Lung microvascular endothelial cell (primary cell): ENCODE measurements around the gene EHBP1L1. TPM values are rescaled to one million over a fixed set of nuclear protein-coding genes. Genes with fewer than 3 reads are reported as not detected.

Source experiments
- DNase-seq, 2 donors: peaks; one replicate each; pipeline versions ENCODE4 v3.0.0 to v3.0.0-alpha.2; 2010; ENCODE audit warnings: low read depth in 2 of 2
- total RNA-seq: library from RNA; depleted of rRNA; stranded (reverse); fragments of >200 nt; gene quantifications from 2 replicates; pipeline ENCODE4 v1.2.1, GENCODE V29; 2014

The EHBP1L1 gene
- total RNA-seq, 1 donor from 2014 or later = 2.0 TPM

DNA sequence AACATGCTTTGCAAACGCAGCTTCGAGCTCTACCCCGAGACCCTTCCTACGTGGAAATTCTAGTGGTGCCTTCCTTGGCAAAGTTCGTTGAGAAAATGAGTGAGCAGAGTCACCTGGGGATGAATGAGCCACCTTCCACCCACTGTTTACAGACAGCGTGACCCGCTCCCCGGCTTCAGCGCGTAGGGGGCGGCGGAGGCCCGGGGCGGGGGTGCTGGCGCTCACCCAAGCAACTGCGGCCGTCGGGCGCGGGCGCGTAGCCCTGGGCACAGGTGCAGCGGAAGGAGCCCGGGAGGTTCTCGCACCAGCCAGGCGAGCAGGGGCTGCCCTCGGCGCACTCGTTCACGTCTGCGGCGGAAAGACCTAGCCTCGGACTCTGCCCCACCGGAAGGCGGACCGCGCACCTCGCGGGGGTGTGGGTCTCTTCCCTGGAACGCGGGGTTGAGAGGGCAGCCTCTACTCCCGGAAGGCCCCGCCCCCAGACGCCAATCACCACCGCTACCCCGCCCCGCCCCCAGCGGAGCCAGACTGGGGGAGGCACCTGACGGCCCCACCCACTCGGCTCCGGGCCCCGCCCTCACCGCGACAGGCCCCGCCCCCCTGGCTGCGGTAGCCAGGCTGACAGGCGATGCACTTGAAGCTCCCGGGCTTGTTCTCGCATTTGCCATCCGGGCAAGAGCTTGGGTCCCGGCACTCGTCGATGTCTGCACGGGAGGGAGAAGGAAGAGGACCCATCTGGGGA is 29.5 kb upstream of the EHBP1L1 start:
- peak; percentile 44 to 84 for DNase-seq

GRCh38 chr11:65547446-65548125 is 28.3 kb upstream of the EHBP1L1 start:
- DNase-seq = no peak

GRCh38 chr11:65548395-65548794 is 27.5 kb upstream of the EHBP1L1 start:
- no peak for DNase-seq

DNA sequence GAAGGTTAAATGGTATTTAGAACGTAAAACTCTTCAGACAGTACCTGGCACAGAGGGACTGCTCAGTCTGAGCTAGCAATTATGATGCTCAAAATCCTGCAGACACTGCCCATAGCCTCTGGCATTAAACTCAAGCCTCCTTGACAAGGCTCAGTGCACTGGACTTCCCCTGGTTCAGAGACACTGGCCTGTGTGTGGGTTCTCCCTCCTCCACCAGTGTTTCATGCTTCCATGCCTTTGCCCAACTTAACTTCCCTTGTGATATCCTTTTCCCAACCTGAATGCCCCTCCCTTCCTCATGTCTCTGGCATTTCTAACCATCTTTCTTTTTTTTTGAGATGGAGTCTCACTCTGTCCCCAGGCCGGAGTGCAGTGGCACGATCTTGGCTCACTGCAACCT is 26.8 kb upstream of the EHBP1L1 start:
- no peak for DNase-seq

GRCh38 chr11:65551572-65552387 is 24.1 kb upstream of the EHBP1L1 start:
- DNase-seq = peak; percentile 47 to 63

- no peak for DNase-seq
These were observed 23.4 kb upstream of the EHBP1L1 start for GRCh38 chr11:65552388-65552951.

DNA sequence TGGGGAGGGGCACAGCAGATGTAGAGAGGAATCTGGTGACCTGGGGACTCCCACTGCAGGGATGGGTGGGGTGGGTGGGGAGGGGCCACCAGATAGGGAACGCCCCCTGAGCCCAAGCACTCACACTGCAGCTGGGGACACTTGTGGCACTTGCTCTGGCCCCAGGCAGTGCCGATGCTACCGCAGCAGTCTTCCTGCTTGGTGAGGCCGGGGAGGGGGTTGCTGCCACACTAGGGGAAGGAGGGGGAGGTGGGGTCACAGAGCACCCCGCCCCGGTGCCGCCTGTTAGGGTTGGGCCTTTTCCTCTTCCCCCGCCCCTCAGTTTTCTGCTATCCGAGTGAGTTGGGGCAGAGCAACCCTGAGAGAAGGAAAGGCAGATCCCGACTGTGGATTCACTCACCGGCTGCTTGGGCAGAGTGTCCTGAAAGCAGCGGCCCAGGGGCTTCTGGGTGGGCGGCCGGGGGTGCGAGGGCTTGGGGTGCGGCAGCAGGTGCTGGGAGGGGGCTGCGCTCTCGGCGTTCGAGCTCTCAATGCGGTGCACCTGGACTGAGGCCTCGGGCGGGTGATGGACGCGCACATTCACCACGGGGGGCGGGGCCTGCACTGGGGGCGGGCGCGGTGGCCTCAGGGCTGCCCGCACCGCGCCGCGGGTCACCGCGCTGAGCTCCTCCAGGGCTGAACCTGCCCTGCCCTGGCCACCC is 22.4 kb upstream of the EHBP1L1 start:
- DNase-seq = no peak

DNA sequence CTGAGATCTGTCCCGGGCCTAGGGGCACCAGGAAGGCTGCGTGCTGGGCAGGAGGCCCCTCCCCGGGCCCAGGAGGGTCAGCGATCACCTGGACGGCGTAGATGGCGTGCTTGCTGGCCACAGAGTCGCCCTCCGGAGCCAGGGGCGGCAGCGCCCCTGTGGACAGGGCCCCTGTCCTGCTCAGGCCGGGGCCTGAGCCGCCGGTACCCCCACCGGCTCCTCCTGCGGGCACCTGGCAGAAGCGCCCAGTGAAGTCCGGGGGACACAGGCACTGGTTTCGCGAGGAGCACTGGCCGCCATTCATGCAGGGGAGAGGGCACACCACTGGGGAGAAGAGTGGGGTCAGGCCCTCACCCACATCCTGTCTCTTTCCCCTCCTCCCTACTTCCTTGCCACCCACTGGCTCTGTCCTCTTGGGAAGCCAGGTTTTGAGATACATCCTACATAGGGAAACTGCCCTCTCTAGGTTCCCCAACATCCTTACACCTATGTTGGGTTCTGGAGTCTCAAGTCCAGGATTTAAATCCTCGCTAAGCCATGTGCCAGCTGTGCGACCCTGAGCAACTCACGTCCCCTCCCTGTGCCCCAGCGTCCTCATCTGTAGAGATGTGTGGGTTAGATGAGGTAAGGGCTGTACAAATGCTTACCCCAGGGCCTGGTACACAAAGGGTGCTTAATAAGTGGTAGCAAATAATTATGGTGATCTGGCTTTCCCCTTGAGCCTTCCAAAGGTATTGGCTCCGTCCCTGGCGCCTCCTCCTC is 21.6 kb upstream of the EHBP1L1 start:
- no peak for DNase-seq

- no peak for DNase-seq
These were observed 20.9 kb upstream of the EHBP1L1 start for GRCh38 chr11:65554842-65555430.

DNA sequence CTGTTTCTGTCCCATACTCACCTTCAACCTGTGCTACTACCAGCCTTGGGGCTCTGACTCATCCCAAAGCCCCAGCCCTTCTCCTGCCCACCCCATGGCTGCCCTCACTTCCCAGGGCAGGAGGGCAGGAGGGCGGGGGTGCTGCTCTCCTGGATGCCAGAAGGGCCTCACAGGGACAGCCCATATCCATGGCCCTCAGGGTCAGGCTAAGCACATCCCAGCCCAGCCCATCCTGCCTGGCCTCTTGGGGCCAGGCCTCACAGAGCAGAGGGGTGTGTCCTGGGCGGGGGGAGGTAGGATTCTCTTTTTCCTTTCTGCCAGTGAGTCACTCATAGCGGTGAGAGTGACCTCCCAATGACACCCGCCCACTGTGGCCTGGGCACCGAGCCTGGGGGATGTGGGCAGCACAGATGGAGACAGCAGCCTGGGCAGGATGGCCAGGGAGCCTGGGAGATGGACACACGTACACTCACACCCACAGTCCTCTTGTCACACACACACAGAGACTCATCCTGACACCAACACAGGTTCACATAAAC is 20.1 kb upstream of the EHBP1L1 start:
- peak; percentile 57 to 77 for DNase-seq

DNA sequence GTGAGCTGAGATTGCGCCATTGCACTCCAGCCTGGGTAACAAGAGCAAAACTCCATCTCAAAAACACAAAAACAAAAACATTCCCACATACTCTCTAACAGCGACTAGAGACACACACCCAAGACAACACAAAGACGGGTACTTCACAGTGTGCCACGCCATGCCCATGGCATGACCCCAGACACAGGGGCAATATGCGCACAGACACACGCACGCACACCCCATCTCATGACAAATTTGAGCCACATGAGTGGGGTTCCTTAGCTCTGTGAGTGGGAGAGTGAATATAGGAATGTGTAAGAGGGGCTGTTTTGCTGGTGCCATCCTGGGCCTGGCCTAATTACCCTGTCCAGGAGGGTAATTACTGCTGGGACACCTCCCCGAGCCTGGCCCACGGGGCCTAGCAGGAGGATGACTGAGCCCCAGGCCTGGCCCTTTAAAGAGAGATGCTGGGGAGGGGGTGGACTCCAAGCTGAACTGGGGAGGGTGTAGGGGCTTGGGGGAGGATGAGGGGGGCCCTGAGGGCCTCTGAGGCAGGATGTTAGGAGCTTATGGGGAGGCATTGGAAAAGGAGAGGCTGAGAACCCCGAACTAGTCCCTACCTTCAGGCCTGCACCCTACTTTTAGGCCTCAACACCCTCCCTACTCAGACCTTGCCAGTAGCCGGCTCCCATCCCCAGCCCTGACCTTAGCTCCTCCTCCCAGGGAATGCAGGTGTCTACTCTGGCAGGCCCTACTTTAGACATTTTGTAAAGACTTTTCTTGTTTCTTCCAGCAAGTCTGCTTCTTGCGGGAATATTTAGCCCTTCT is 19.2 kb upstream of the EHBP1L1 start:
- no peak for DNase-seq

DNA sequence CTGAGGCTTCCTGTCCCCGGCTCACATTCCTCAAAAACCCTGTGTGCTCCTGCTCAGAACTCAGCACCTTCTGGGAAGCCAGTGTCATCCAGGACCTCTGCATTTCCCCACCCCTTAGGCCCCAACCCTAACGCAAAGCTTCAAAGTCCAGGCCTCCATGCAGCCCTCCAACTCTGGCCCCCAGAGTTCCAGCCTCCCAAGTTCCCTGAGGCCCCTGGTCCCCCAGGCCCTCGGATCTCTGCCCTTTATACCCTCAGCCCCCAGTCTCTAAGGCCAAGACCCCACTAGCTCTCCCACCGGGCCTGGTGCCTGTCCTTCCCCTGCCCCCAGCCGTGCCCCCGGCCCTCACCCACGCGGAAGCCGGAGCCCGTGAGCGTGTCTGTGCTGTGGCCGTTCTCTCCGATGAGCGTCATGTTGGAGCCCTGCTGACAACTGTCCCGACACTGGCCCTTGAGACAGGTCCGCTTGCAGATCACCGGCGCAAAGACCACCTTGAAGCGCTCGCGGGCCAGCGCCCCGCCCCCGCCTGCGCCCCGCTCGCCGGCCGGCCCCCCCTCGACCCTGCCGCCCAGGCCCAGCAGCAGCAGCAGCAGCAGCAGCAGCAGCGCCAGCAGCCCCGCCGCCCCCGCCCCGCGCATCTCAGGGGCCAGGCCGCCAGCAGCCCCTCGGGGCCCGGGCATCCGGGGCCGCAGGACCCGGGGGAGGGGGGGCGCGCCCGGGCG is 18.4 kb upstream of the EHBP1L1 start:
- no peak for DNase-seq

- DNase-seq = peak; percentile 73 to 88
These were observed 17.6 kb upstream of the EHBP1L1 start, which contains the start of gene LTBP3 for GRCh38 chr11:65558002-65558929. TSS of gene LTBP3 (minus strand) at chr11:65558359. CDS start at chr11:65557959, 400 bp downstream.

GRCh38 chr11:65558930-65559509 is 16.8 kb upstream of the EHBP1L1 start:
- DNase-seq = peak in 1 of 2 donors; percentile 35

DNA sequence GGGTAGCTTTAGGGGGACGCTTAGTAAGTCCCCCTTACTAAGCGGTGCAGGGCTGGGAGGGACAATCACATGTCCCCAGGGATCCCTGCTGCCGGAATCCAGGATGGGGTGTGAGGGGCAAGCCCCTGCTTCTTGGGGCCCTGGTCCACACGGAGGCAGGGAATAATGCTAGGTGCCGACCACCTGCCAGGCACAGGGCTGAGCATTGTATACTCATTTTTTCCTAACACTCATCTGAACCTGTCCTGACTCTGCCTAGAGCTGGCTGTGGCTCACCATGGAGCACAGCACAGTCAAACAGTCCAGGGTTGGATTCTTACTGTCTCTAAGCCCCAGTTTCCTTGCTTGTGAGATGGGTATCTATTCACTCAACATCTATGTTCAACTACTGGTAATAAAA is 16.3 kb upstream of the EHBP1L1 start:
- peak; percentile 31 to 63 for DNase-seq

GRCh38 chr11:65559951-65560537 is 15.8 kb upstream of the EHBP1L1 start:
- DNase-seq = peak; percentile 73 to 84
